GM12875 (cell line): ENCODE data around the gene MTHFD1L.

Experiments used
- H3K4me3 ChIP-seq: one replicate; pipeline ENCODE4 v1.5.1; 2011; ENCODE audit warnings: low read depth, low read length, control low read depth
- TF ChIP-seq, protein P1 (sequence below): IDR thresholded peaks from 2 replicates; pipeline ENCODE4 v1.5.1; 2011; ENCODE audit warnings: low read depth, mild to moderate bottlenecking, control low read depth, inconsistent platforms, low read length, moderate library complexity, borderline replicate concordance; ENCODE audit not compliant: insufficient read depth

MTHFD1L gene

GRCh38 chr6:150894191-150894744, 28.8 kb downstream of the MTHFD1L start:
- TF ChIP-seq, protein P1, sequence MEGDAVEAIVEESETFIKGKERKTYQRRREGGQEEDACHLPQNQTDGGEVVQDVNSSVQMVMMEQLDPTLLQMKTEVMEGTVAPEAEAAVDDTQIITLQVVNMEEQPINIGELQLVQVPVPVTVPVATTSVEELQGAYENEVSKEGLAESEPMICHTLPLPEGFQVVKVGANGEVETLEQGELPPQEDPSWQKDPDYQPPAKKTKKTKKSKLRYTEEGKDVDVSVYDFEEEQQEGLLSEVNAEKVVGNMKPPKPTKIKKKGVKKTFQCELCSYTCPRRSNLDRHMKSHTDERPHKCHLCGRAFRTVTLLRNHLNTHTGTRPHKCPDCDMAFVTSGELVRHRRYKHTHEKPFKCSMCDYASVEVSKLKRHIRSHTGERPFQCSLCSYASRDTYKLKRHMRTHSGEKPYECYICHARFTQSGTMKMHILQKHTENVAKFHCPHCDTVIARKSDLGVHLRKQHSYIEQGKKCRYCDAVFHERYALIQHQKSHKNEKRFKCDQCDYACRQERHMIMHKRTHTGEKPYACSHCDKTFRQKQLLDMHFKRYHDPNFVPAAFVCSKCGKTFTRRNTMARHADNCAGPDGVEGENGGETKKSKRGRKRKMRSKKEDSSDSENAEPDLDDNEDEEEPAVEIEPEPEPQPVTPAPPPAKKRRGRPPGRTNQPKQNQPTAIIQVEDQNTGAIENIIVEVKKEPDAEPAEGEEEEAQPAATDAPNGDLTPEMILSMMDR: no peak
- H3K4me3 ChIP-seq: no peak overlapping the region

DNA sequence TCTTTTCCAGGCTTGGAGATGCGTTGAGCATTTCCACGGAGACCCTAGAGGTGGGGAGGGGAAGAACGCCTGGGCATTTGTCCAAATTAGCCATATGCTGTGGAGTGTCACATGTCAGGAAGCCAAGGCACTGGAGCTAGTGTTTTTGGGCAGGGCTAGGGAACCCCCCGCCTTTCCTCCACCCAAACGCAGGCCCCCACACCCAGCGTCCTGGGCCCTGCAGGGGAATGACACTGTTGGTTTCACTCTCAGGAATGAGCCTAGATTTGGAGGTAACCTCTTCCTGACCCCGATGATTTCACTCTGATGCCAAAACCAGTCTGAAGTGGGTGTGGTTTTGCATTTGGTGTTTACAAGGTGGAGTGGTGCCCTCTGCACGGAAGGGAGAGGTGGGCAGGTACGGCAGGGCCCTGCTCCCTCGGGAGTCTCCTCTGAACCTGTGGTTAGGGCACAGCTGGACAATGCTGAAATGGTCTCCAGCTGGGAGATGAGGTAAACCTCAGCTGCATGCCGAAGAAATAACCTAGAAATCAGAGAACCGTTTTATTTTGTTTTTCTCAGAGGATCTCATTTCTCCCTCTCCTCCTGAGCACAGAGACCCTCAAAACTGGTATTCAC, 29.5 kb downstream of the MTHFD1L start:
- TF ChIP-seq, protein P1: no peak
- H3K4me3 ChIP-seq: no peak overlapping the region

- TF ChIP-seq, protein P1: no peak
- H3K4me3 ChIP-seq: no peak overlapping the region
Measured at GRCh38 chr6:150895928-150896632, 30.6 kb downstream of the MTHFD1L start.

GRCh38 chr6:150897400-150897943, 32.0 kb downstream of the MTHFD1L start:
- TF ChIP-seq, protein P1: no peak

GRCh38 chr6:150898399-150899170, 33.1 kb downstream of the MTHFD1L start:
- no peak overlapping the region for H3K4me3 ChIP-seq
- TF ChIP-seq, protein P1: no peak

More at GRCh38 chr6:150897400-150897943, 32.0 kb downstream of the MTHFD1L start:
- no peak overlapping the region for H3K4me3 ChIP-seq

- H3K4me3 ChIP-seq: no peak overlapping the region
- TF ChIP-seq, protein P1: no peak
Measured at GRCh38 chr6:150899231-150899630, 33.7 kb downstream of the MTHFD1L start.
